Lower leg skin (tissue), 4 donors: ENCODE results near the gene UBASH3B. TPM values are rescaled to one million over a fixed set of nuclear protein-coding genes. Genes with fewer than 3 reads are reported as not detected.

Experiments
- DNase-seq, 2 donors: peaks; one replicate each; pipeline ENCODE4 v3.0.0-alpha.2; 2019; ENCODE audit warnings: low spot score in 2 of 2
- H3K4me3 ChIP-seq: fragments of 200-600 bp; sonication (generic); 2 replicates; pipeline ENCODE4 v1.5.1; 2017; ENCODE audit warnings: mild to moderate bottlenecking, low read depth; ENCODE audit not compliant: poor library complexity, severe bottlenecking
- POLR2A ChIP-seq, 2 donors: fragments of 450-650 bp; IDR thresholded peaks; one replicate each; pipeline ENCODE4 v1.6.1; 2016 to 2017; ENCODE audit warnings: antibody characterized with exemption in 2 of 2, mild to moderate bottlenecking in 1 of 2, moderate library complexity in 1 of 2
- WGBS, 2 donors: methylation state at CpG; one replicate each; pipeline ENCODE4 v1.1.5; 2018; 5-methylcytosine and 5-hydroxymethylcytosine counted together
- intact Hi-C: fragments of 100-400 bp; cut with DNase I; formaldehyde crosslinking; loops from one replicate; pipeline ENCODE4 v1.15.0; 2023; ENCODE audit warnings: low total_unique reads
- total RNA-seq, 4 donors: library from RNA; depleted of rRNA; stranded (reverse); fragments of >200 nt; gene quantifications; one replicate each; pipeline ENCODE4 v1.1.0, GENCODE V29; 2016
- TF ChIP-seq, protein P1 (sequence below), 3 donors: fragments of 450-650 bp; IDR thresholded peaks; one replicate each; pipeline ENCODE4 v1.5.1; 2016; ENCODE audit warnings: antibody characterized with exemption in 3 of 3, mild to moderate bottlenecking in 3 of 3, moderate library complexity in 2 of 3

UBASH3B gene
- total RNA-seq, 4 donors from 2014 or later: 14.2 to 58.4 (median 35.6) TPM

DNA sequence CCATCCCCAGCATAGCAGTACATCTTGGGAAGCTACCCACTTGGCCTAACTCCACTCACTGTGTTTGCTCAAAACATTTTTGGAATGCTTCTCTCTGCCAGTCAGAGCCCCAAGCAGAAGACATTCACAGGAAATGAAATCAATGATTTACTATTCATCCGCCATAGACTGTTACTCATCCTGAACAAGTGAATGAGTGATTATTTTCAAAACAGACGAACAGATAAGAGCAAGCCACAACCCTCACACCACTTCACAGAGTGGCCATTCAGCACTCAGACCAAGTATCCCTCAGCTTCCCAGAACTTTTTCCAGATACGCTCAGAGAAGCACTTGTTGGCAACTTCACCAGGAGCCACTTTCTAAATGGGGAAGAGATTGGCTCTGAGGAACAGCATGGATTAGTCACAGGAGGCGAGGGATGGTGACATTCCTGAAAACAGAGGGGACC is 13.0 kb upstream of the UBASH3B start:
- DNase-seq: no peak
- TF ChIP-seq POLR2A (IDR thresholded peaks at IDR 0.05): no peak
- TF ChIP-seq, protein P1, sequence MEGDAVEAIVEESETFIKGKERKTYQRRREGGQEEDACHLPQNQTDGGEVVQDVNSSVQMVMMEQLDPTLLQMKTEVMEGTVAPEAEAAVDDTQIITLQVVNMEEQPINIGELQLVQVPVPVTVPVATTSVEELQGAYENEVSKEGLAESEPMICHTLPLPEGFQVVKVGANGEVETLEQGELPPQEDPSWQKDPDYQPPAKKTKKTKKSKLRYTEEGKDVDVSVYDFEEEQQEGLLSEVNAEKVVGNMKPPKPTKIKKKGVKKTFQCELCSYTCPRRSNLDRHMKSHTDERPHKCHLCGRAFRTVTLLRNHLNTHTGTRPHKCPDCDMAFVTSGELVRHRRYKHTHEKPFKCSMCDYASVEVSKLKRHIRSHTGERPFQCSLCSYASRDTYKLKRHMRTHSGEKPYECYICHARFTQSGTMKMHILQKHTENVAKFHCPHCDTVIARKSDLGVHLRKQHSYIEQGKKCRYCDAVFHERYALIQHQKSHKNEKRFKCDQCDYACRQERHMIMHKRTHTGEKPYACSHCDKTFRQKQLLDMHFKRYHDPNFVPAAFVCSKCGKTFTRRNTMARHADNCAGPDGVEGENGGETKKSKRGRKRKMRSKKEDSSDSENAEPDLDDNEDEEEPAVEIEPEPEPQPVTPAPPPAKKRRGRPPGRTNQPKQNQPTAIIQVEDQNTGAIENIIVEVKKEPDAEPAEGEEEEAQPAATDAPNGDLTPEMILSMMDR (IDR thresholded peaks at IDR 0.05): no peak
- intact Hi-C loops: no loop called here
- 41 to 49% methylated on average over 4 of the region's 4 CpGs for WGBS, 2 donors
- no peak overlapping the region for H3K4me3 ChIP-seq

DNA sequence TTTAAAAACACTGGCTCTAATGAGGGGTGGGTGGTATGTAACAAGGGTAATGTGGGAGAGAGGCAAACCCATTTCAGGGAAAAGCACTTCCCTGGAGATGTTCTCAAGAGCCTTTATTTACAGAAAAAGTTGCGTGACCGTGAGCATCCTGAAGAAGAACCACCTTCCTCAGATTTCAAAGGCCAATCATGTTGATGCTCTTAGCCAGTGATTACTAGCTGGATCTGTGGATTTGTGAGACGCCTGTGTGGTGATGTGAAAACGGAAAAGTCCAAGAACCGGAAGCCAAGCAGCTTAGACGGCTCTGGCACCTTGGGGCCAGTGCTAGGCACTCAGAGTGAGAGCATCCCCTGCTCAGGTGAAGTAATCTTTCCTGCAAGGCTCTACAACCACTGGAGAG is 12.6 kb upstream of the UBASH3B start:
- intact Hi-C loops: no loop called here
- WGBS, 2 donors: 80 to 92% methylated on average over 6 of the region's 6 CpGs
- TF ChIP-seq, protein P1 (IDR thresholded peaks at IDR 0.05): no peak
- TF ChIP-seq POLR2A (IDR thresholded peaks at IDR 0.05): no peak
- no peak for DNase-seq
- H3K4me3 ChIP-seq: no peak overlapping the region

DNA sequence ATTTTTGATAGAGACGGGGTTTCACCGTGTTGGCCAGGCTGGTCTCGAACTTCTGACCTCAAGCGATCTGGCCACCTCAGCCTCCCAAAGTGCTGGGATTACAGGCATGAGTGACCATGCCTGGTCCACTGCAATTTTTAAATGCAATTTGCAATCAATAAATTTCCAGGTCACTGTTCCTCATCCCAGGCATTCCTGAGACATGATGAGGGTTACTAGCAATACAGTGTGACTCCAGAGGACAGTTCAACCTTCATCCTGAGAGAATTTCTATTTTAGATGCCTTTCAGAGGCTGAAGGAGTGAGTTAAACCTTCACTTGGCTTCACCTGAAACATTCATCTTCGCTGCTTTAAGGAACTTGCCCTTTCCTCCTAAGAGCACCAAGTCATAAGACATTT is 9.7 kb upstream of the UBASH3B start:
- intact Hi-C loops: no loop called here
- no peak for DNase-seq
- TF ChIP-seq POLR2A (IDR thresholded peaks at IDR 0.05): no peak
- TF ChIP-seq, protein P1 (IDR thresholded peaks at IDR 0.05): no peak
- H3K4me3 ChIP-seq: no peak overlapping the region
- 94 to 95% methylated on average over 5 of the region's 5 CpGs for WGBS, 2 donors

DNA sequence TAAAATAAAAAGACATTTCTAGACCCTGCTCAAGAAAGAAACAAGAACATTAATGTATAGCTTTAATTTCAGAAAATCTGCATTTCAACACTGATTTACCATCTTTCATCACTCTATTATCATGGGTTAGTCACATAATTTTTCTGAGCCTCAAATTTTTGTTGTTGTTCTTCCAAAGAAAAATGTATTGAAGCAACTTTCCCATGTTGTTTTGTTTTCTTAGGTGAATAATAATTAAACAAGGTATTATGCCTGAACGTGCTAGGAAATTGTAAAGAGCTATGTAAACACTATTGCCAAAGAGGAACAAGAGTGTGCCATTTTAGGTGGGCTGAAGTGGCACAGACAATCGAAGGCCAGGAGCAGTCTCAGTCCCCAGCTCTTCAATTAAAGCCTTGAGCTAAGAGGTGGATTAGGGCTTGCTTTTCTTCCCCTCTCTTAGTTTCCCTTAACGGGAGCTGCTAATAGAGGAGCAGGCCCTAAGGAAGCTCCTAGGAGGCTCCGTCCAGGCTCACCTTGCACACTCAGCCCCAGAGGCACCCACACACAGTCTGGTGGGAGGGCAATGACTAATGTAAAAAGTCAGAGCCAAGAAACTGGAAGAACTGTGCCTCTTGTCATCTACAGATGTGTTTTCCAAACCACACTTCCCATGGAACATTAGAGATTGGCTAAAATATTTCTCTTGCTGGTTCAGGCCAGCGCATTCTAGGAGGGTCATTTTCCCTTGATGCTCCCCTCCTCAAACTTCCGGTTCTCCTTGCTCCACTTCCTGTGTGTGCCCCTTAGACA is 8.8 kb upstream of the UBASH3B start:
- intact Hi-C loops: no loop called here
- no peak for DNase-seq
- no peak for TF ChIP-seq POLR2A (IDR thresholded peaks at IDR 0.05)
- TF ChIP-seq, protein P1 (IDR thresholded peaks at IDR 0.05): no peak
- H3K4me3 ChIP-seq: no peak overlapping the region
- WGBS, 2 donors: 55 to 67% methylated on average over 6 of the region's 6 CpGs

DNA sequence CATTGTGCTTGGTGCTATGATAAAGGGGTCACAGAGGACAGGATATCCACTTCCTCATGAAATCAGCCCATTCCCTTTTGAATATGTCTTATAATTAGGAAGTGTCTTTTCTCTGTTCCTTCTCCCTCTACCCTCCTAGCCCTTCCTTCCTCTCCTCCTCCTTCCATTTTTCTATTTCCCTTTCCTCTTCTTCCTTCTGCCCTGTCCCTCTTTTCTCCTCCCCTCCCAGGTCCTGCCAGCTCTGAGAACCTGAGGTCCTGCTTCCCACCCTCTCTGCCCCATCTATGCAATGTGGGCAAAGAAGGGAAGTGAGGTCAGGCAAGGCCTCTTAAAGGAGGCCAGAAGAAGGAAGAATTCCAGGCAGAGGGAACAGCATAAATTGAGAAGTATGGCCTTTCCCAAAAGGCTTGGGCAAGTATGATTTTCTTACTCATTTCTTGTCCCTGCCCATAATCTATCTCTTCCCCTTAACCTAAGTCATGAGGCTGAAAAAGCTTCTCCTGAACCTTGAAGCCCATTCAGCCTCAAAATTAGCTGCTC is 7.7 kb upstream of the UBASH3B start:
- TF ChIP-seq POLR2A (IDR thresholded peaks at IDR 0.05): no peak
- TF ChIP-seq, protein P1 (IDR thresholded peaks at IDR 0.05): no peak
- no peak overlapping the region for H3K4me3 ChIP-seq
- no peak for DNase-seq
- intact Hi-C loops: no loop called here
